ENCODE results near the gene WBP1. TPM values are rescaled to one million over a fixed set of nuclear protein-coding genes. Genes with fewer than 3 reads are reported as not detected.
"Not testable (repeated sequence)": the region's sequence is repeated elsewhere in the genome, so short reads cannot be mapped to it uniquely, and the experiment has no call there.

The WBP1 gene
- total RNA-seq, 1 experiment from 2014 or later, result 47.8 TPM

- no peak for DNase-seq (ENCODE audit: low read depth)
These were observed 32.0 kb upstream of the WBP1 start for GRCh38 chr2:74426181-74426758.

- DNase-seq (ENCODE audit: low read depth), result no peak
These were observed 30.7 kb upstream of the WBP1 start for GRCh38 chr2:74427551-74427950.

DNA sequence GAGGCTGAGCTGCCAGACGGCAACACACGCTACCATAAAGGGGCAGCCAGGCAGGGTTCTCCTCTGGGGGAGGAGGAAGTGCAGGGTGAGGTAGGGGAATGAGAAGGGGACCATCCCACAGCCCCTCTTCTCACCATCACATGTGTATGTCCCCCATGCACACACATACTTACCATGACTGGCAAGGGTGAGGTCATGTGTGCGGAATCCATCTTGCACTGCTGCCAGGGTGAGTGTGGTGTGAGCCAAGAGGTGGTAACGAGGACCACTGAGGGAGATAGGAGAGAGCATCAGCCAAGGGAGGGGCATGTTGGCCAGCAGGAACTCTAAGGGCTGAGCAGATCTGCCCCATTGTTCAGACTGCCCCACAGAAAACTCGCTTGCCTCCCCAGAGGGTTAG, 29.6 kb upstream of the WBP1 start:
- no peak for DNase-seq (ENCODE audit: low read depth)

DNA sequence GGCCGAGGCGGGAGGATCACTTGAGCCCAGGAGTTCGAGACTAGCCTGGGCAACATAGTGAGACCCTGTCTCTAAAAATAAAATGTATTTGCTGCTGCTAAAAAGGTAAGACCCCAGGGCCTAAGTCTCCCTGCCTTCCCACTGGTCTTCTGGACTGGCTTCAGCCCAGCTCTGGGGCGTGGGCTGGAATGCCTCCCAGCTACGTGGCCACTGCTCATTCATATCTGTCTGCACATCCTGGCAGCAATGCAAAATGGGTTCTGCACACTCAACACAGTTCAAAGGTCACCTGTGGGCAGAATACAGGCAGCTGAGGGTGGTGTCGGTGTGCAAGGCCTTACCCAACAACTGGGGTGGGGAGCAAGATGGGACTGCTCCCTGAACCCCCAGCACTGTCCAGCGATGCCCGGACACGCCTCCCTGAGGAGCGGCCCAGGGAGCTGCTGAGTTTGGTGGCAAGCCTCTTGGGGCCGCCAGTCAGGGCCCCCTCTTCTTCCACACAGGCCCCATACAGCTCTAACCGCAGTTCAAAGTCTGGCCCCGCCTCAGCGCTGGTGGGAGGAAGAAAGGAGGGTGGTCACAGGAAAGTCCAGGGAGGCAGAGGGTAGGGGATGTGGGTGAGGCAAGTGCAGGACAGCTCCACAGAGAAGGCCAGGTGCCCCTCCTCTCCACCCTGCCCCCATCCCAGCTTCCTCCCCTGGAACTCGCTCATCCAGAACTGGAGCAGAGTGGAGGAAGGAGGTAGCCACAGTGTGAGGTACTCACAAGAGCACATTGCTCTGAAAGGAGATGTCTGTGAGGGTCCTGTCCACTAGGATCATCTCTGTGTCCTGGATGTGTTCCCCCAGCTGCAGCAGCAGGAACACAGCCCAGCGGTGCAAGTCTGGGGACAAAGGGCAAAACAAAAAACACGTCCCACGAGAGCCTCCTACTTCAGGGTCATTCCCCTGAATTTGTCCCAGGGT, 28.5 kb upstream of the WBP1 start:
- DNase-seq (ENCODE audit: low read depth), result no peak

- DNase-seq (ENCODE audit: low read depth), result no peak
These were observed 27.7 kb upstream of the WBP1 start for GRCh38 chr2:74430502-74430901.

DNA sequence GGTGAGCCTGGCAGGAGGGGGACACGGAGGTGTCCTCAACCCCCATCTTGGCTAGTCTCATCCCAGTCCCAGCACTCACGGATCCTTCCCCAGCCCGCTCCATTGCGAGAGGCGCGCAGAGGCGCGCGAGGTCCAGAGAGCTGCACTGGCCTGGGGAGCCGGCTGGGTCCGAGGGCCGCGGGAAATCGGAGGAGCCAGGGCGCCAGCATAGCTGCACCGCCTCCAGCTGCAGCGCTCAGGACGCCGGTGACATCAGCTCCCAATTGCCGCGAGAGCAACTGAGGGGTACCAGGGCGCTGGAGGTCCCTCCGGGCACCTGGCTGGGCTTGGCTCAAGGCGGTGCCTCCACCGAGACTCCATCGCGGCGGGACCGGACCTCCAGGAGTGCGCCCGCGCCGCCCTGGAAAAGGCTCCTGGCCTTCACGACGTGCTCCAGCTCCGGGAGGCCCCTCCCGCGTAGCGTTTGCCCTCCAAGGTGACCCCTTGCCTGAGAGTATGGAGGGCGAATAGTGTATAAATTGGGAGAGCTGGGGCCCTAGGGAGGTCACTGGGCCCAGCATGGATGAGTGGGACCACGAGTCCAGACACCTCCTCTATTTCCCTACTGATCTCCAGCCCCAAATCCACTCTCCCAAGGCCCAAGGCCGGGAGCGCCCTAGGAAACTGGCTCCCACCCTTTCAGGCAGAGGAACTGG, 22.0 kb upstream of the WBP1 start:
- DNase-seq (ENCODE audit: low read depth), result no peak

- no peak for DNase-seq (ENCODE audit: low read depth)
These were observed 21.2 kb upstream of the WBP1 start for GRCh38 chr2:74436848-74437695.

DNA sequence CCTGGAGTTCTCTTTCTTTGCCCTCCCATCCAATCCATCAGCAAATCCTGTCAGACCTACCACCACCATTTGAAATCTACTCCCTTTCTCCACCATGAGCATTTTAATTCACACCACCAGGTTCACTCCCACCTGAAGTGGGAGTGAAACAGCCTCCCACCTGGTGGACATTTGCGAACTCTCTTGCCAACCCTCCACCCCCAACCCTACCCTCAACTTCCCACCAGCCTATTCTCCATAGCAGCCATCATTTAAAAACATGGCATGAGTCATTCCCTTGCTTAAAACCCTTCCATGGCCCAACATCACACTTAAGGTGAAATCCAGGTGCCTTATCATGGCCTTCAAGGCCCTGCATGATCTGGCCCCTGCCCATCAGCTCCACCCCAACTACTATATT, 20.0 kb upstream of the WBP1 start:
- DNase-seq (ENCODE audit: low read depth), result no peak

GRCh38 chr2:74439373-74439772, 18.9 kb upstream of the WBP1 start:
- no peak for DNase-seq (ENCODE audit: low read depth)

- peak; percentile 63 for DNase-seq (ENCODE audit: low read depth)
These were observed 18.3 kb upstream of the WBP1 start for GRCh38 chr2:74439803-74440377.

DNA sequence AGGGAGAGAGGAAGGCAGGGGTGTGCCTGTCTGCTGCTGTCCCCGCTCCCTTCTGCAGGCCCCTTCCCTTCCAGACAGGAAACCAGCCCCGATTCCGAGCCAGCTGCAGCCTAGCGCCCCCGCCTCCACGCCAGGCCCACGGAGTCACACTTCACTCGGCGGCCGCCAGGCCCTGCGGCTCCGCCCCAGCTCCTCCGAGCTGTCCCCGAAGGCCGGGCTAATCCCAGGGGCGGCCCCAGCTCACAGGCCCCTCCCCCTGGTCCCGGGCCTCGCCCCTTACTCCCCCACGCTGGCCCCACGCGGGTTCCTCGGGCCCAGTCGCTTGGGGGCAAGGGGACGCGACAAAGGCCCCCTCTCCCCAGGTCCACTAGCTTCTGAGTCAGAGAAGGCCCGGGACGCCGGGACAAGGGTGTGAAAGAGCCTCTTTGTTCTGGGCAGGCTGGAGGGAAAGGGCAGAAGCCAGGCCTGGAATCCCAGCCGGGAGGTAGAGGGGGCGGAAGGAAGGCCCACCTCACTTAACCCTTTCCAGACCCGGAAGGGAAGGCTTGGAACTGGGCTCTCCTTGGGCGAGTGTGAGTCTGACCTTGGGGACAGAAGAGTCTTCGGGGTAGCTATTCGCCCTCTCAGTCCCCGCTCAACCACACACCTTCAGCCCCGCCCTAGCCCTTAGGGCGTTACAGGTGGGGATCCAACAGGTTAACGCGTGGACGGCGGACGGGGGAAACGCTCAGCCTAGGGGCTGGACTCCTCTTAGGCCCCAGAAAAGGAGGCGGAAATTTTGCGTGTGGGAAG, 17.7 kb upstream of the WBP1 start:
- DNase-seq (ENCODE audit: low read depth), result peak; percentile 81

DNA sequence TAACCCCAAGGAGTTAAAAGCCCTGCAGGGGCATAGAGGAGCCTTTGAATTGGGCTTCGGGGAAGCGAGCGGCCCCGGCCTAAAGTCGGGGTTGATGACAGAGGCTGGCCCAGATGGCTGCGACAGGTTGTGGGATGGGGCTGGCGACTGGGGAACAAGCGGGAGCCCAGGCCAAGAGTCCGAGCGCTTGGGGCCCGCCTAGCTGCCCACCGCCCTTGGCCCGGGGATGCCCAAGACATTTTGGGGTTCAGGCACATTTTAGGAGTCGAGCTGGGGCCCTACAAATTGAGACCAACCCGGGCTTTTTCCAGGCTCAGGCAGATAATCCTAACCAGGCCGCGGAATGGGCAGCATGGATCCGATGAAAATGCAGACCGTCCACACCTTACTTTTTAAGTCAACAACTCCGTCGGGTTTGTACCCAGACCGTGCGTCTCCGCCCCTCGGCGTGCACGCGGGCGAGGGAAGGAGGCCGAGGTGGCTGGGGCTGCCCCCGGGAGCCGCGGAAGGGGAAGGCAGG, 17.0 kb upstream of the WBP1 start:
- DNase-seq (ENCODE audit: low read depth), result no peak

DNA sequence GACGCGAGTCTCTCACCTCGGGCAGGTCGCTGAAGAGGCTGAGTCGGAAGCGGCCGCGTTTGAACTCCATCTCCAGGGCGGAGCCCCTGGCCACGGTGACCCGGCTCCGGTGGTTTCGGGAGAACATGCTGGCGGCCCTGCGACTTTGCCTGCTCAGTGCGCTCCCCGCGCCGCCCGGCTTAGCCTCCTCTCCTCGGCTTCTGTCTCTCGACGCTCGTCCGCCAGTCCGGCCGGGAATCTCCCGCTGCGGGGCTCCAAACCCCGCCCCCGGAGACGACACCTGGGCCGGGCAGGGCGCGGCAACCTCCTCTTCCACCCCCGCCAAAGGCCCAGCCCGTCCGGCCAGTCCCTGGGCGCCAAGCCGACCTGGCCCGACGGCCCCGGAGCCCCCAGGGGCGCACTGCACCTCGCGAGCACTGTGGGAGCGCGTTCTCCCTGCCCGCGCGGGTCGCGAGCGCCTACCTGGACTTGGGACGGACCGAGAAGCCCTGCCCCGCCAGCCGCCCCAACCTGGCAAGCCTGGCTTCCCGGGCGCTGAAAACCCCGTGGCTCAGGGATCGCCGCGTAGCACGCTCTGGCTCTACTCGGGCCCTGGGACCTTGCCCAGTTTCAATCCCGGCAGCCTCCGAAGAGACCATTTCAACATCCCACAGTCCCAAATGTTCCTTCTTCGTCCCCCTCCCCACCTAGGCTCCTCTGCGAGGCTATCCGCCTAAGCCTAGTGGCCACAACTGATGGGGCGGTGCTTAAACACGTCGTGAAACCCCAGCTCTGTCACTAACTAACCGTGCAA, 16.4 kb upstream of the WBP1 start, which contains the start of gene RTKN:
Gene RTKN (minus strand): TSS at position 248 of the 793 bp plus-strand sequence. CDS start 121 bp downstream, at position 127.
- no peak for DNase-seq (ENCODE audit: low read depth)

GRCh38 chr2:74442483-74443297, 15.5 kb upstream of the WBP1 start:
- not testable (repeated sequence) for DNase-seq (ENCODE audit: low read depth)

GRCh38 chr2:74444498-74445318, 13.5 kb upstream of the WBP1 start:
- no peak for DNase-seq (ENCODE audit: low read depth)

DNA sequence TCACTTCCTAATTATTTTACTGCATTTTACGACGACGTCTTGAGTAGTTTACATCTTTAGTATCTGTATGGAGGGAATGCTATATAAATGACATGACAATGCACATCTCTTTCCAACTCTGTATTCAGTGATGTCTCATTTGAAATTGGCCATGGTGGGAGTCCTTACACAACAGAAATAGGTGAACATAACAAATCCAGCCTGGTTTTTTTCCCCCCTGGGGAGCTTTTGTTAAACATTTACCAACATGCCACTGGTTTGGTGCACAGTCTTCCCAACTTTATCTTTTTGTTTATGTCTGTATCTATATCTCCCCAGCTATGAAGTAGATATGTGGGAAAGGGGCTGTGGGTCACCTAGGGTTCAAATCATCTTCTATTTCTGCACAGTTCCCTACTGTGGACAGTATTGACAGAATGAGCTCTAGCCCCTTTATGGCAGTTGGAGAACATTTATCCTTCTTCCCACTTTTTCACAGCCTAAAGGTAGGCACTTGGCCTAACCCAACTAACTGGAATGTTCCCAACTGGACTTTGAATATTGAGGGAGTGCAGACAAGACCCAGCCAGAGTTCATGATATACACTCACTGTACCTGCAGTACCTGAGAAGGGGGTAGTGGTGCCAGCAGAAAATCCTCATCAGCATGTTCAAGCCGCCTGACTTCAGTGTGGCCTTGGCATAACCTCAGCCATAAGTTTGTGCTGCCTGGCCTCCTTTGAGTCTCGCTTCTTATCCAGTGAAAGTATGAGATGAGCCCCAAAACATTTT, 10.8 kb upstream of the WBP1 start:
- no peak for DNase-seq (ENCODE audit: low read depth)
